Stimulated activated CD4-positive, alpha-beta T cell treated with anti-CD3 and anti-CD28 coated beads, Interleukin-4, amount 100 ng/mL, for 4 hours (primary cell): ENCODE measurements around the gene UGT1A6.

ENCODE experiments used
- DNase-seq, 2 experiments: peaks; one replicate each; pipeline ENCODE4 v3.0.0-alpha.2; 2020

The UGT1A6 gene

DNA sequence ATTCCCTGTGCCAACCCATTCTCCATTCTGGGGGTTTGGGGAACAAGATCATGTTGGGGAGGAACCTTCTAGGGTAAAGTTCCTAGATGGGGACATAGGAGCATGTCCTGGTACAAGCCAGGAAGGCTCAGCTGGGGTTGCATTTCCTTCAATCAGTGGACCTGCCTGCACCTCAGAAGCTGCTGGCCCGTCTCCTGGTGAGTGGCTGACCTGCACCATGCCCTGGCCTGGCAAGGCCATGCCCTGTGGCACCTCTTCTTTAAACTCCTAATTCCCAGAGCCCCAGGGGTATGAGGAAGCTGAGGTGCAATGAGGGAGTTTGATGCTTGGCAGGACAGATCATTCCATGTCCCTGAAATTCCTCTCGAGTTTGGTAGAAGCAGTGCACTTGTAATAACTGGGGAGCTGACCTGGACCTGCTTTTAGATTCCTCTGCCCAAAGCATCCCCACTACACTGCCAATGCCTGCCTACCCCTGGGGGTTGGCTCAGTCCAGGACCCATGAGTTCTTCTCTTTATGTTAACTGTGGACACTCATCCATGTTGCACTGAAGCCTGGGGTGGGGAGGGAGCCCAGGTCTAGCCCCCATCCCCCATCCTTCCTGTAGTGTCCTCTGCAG is 110.7 kb downstream of the UGT1A6 start:
- no peak for DNase-seq

DNA sequence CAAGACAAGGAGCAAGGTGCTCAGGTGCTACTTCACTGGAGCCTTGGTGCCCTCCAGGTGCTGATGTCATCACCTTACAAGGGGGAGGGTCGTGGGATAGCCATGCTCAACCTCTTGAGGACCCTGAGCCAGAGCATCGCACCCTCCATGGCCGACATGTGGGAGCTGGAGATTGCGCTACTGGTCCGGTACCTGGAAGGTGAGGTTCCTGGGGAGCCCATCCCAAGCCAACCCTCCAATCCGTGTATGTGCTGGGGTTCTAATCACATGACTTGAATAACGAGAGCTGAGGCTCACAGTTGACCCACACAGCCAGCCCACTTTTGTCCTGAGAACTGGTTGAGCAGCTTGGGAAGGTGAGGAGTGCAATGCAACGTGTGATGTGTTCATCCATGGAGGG is 111.3 kb downstream of the UGT1A6 start:
- DNase-seq, result no peak

DNA sequence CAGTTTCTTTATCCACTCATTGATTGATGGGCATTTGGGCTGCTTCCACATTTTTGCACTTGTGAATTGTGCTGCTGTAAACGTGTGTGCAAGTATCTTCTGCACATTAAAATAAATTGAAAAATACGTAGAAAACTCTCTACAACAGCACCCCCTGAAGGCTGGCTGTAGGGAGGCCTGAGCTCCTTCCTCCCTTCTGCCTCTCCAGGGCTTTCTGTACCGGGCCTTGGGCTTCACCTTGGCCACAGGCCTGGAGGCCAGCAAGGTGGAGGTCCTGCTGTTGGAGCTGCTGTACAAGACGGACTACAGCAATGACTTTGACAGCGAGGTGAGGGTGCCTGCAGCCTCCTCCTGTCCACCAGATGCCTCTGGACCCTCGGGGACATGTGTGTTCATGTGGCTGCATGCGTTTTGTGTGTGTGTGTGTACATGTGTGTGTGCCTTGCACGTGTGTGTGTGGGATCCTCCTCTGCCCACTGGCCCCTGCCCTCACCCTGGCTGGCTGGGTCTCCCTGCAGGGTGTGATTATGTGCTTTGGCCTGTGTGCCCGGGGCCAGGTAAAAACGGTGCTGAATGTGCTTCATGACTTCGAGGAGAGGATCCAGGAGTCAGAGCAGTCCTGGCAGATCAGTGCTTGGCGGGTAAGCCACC is 114.7 kb downstream of the UGT1A6 start:
- no peak for DNase-seq

DNA sequence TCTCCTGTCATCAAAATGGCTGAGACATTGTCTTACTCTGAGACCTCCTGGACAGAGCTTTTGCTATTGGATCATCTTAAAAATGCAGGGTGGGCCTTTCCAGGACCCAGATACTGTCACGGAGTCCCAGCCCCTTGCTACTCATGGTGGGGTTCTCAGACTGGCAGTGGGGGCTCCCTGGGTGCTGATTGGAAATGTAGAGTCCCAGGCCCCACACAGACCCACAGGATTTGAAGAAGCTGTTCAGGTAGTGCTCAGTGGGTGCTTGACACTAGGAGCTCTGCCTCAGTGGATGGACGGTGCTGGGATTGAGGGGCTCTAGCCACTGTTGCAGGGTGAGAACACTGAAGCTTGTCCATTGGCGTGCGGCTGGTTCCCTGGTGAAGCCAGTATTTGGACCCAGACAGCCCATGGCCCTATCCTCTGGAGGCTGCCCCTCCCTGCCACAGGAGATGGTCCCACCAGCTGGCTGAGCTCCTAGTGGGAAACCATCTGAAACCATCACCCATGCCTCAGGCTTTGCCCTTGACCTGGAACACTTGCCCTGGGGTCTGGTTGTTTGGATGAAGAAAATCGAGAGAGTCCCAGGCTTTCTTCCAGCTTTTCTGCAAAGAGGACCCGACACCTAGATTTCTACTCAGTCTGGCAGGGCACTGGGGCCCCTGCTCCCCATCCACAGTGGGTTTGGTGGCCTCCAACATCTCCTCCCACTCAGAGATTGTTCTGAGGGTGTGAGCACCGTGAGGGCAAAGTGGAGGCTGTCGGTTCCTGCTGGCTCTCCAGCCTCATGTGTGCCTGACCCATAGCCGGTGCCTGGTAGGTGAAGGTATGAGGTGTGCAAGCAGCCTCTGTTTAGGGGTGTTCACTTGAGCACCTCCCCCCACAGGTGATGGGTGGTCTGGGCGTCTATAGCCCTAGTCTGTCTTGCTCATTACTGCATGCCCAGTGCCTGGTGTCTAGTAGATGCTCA is 115.6 kb downstream of the UGT1A6 start:
- no peak for DNase-seq

DNA sequence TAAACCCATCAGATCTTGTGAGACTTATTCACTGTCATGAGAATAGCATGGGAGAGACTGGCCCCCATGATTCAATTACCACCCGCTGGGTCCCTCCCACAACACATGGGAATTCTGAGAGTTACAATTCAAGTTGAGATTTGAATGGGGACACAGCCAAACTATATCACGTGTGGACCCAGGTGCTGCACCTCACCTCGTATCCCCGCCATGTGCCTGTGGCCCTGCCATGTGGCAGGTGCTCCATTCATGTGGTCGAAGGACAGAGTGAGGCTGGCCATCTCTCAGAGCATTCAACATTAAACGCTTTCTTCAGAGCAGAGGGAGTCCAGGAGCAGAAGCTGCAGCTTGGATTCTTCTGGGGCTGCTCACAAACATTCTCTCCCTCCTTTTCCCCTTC is 117.7 kb downstream of the UGT1A6 start:
- DNase-seq, result no peak

DNA sequence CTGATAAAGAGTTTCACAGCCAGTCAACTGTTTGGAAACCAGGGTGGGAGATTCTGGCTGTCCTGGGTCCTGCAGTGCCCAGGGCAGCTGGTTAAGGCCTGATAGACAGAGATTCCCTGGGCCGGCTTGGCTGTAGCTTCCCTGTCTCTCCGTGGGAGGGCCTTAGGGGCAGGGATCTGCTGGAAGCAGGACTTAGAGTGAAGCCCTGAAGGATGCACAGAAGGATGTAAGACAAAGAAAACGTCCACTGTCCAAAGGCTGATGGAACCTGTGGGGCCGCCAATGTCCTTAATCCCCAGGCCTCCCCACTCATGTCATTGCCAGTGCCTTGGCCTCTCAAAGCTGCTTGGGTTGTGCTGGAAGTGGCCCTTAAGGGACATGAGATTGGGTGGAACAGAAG is 118.4 kb downstream of the UGT1A6 start:
- no peak for DNase-seq

DNA sequence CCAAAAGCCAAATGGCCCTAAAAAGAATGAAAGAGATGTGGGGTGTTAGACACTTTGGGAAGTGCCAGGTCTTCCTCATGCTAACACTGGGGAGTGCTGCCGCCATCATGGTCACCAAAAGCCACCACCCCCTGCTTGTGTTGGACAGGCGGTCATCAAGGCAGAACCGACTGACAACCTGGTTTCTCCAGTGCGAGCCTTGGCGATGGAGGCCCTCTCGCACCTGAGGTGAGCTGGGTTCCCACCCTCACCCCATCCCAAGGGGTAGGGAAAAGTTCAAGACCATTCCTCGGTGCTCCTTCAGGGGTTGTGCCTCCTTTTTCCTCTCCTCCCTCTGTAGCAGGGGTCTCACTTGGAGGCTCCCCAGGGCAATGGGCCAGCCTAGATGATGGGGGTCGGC is 119.0 kb downstream of the UGT1A6 start:
- DNase-seq, result no peak

DNA sequence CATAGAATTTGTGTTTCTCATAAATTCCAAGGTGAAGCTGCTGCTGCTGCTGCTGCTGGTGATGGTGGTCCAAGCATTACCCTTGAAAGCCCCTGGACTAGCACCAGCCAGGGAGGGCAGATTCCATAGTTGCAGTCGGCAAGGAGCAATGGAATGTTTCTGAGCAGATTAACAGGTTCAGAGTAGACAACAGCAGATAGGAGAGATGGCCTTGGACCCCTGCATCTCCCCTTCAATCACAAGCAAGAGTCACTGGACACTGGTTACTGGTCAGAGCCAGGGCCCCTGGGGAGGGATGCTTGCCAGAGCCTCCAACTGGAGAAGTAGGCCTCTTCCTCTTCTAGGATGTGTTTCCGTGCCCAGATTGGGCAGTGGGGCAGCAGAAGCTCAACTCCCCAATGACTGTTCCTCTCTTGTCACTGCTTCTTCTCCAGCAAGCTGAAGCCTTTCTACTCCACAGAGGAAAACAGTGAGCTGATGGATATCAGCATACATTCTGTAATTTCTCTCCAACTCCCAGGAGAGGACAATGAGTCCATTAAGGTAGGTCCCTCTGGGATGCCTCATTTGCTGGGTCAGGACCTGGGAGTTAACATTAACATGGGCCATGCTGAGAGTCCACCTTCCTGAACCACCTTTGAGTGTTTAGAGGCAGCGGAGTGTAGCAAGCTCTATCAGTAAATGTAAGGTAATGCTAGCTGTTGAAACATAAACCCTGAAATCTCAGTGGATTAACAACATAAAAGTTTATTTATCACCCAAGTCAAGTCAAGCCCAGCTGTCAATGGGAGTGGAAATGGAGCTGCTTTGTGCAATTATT is 120.8 kb downstream of the UGT1A6 start:
- DNase-seq, result no peak

DNA sequence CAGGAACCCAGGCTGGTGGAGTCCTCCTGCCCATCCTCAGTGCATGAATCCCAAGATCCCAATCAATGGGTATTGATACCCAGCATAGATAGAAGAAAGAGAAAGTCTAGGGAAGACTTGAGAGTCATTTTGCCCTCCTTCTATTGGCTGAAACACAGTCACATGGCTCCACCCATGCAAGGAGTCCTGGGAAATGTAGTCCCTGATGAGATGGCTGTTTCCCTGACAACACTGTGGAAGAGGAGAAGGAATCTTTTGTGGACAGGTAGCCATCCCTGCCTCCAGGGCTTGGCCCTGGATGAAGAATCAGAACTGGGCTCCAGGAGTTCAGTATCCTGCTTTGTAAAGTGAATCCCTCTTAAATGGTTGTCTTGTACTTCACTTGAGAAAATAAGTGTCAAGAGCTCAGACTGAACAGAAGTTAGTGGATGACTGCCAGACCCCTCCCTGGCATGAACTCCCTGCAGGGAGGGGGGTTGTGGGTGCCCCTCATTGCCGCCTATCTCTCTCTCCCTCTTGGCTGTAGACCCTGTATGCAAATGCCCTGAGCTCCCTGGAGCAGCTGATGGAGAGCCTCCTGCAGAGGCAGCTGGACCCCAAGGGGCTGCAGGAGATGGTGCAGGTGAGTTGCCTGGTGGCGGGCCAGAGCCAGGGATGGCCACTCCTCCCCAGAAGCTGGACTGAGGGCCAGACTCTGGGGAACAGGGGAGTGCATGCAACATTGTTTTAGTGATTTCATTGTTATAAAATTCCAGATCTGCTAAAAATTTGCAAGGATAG is 121.6 kb downstream of the UGT1A6 start:
- no peak for DNase-seq

DNA sequence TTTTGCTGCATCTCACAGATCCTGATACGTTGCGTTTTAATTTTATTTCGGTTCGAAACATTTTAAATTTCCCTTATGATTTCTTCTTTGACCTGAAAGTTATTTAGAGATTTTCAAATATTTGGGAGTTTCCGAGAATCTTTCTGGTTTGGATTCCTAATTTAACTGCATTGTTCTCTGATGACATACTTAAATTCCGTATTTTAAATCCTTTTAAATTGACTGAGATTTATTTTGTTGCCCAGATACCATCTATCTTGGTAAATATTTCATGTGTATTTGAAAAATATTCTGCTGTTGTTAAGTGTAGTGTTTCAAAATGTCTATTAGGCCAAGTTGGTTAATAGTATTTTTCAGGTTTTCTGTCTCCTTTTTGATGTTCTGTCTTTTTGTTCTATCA is 123.2 kb downstream of the UGT1A6 start:
- no peak for DNase-seq

DNA sequence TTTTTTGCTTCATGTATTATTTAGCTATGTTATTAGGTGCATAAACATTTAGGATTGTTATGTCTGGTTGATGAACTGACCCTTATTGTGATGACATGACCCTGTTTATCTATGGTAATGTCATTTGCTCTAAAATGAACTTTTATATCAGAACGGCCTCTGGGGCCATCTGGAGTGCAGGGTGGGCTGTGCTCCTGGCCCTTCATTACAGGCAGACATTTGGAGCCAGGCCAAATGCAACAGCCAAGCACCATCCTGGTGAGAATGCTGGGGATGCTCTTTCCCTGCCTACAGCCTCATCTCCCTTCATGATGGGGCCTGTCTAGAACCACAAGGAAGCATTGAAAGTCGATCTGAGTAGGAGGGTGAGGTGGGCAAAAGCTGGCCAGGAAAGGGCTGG is 123.6 kb downstream of the UGT1A6 start:
- DNase-seq, result no peak

DNA sequence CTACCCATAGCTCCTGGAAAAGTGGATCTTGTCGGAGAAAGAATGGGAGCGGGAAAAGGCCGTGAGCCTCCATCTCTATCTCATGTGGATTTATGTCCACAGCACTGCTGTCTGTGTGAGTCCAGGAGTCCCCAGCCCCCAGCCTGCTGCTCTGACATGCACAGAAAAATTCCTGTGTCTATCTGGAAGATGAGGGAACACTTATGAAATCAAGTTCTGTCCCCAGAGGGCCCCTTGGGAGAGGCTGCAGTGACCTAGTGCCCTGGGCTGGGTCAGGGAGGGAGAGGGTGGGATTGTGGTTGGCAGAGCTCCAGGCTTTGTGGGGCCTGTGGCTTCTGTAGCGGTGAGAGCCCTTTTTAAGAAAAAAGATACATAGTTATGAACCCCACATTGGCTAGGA is 124.1 kb downstream of the UGT1A6 start:
- DNase-seq, result no peak

DNA sequence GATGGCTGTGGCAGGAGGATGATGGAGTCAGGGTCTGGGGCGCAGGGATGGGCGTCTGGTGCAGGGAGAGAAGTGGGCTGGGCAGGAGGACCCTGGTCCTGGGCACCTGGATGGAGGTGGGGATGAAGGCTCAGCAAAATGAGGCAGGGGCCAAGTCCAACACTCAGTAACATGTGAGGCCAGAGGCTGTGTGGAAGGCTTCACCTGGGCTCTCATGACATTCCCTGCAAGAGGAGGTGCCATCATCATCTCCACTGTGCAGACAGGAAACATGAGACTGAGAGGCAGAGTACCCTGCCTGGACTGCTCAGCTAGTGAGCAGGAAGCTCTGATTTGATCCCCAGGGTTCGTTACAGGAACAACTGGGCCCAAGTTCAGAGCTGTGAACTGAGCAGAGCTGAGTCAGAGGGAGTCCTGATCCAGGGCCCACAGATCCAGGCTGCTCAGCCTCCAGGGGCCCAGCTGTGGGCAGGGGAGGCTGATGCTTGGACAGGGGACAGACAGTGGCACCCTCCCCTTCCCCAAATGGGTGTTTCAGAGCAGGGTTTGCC is 124.7 kb downstream of the UGT1A6 start:
- DNase-seq, result no peak

DNA sequence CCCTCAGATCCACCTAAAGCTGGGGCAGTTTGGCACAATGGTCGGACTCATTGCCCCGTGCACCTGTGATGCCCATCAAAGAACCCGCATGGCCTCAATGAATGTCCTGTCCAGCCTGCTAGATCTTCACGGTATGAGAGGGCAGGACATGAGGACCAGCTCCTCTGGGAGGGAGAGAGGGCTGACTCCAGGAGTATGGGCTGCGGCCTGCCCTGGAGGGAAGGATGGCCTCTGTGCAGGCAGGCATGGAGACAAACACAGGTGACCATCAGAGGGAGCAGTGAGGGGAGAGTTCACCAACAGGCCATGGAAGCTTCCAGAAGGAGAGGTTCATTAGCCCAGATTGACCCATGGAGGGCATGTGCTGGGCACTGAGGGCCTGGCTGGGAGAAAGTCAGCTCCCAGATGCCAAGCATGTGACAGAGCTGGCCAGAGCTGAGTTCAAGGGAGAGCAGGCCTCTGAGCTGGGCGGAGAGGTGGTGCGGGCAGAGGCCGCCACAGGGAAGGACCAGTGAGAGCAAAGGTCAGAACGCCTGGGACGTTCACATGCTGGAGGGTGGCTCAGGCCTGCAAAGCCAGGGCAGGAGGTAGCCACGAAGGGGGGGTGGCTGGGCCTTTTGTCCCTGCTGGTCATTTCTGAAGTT is 125.4 kb downstream of the UGT1A6 start:
- DNase-seq, result no peak

DNA sequence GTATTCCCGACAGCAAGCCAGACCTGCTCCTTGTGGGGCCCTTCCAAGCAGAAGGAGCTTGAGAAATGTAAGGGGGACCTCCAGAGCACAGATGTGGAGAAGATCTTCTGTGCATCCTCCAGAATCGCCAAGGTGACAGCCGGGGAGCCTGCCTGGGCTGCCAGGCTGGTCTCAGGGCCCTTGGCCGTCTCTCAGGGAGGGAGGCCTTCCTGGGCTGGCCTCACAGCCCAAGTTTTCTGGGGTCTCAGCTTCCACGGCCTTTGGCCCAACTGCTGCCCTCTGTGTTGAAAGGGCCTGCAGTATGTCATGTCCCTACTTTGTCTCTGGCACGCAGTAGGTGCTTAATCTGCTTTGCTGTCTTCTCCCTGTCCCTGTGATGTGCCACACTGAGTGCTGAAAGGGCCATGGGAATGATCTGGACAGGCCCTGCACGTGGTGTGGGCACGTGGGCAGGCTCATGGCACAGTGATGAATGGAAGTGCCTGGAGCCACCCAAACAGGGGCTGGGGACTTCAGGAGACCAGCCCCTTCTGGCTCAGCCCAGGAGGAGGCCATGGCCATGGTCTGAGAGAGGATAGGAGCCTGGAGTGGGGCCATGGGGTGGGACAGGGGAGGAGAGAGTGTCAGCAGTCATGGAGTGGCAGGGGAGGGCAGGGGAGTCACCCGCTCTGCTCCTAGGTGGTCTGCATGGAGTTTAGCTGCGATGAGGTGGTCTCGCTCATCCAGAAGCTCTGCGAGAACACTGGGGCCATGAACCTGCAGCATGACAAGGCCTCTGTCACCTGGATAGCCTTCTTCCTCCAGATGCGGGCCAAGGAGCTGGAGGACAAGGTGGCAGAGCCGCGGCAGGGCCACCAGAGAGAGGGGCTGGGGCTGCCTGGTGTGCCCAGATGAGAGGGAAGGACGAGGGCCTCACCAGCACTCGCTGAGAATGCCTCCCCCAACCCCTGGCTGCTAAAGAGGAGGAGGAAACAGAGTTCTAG is 126.2 kb downstream of the UGT1A6 start:
- DNase-seq, result no peak

DNA sequence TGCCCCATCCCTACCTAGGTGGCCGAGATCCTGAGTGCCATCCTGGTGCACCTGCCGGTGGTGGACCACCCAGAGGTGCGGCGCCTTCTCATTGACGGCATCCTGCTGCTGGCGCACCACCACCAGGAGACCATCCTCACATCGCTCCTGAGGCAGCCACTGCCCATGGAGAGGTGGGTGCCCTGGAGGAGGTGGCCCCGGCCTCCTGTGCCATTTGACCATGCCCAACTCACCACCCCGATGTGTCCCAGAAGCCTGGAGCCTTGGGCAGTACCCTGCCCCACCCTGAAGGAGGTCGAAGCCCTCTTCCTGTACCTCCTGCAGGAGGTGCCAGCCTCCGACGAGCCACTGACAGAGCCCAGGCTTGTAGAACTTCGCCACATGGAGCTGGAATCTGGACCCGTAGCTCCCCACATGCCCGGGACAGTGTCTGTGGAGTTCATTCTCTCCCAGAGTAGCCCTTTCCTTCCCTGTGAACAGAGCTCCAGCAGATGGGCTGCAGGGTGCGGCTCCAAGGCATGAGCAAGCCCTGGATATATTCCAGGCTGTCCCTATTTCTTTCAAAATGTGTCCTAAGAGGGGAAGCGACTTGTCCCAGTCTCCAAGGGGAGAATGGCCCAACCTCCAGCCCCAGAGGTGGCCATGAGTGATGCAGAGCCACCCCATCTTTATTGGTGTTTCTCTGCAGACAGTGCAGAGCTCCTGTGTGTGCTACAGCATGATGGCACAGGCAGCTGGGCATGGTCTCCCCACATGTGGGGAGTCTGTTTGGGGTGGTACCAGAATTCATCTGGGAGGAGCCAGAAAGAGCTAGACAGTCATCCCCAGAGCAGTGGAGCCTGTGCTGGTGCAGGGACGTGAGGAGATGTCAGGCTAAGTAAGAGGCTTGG is 127.4 kb downstream of the UGT1A6 start:
- DNase-seq, result no peak

DNA sequence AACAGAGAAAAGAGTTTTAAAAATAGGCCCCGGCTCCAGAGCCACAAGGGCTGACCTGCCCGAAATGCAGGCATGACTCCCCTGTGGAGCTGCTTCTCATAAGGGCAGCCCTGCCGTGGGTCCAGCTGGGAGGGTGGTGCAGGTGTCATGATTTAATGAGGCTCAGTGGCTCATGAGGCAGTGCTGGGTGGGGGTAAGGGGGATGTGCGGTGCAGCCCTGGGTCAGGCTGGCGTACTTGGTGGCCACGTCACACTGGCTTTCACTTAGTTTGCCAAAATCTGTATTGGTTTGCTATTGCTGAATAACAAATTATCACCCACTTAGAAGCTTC is 128.1 kb downstream of the UGT1A6 start:
- no peak for DNase-seq

DNA sequence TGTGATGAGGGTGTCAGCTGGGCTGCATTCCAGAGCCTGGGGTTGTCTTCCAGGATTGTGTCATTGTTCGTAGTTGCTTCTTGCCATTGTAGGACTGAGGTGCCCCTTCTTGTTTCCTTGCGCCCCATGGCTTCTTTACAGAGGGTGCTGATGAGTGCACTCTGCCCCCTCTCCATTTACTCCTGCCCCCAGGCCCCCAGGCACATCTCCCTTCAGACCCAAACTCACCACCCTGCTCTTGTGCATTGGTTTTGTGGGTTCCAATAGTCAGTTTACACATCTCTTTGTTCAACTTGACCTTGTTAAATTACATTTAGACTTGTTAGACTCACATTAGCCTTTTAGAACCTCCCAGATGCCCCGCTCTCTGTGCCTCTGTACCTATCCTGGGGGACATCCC is 128.5 kb downstream of the UGT1A6 start:
- no peak for DNase-seq

DNA sequence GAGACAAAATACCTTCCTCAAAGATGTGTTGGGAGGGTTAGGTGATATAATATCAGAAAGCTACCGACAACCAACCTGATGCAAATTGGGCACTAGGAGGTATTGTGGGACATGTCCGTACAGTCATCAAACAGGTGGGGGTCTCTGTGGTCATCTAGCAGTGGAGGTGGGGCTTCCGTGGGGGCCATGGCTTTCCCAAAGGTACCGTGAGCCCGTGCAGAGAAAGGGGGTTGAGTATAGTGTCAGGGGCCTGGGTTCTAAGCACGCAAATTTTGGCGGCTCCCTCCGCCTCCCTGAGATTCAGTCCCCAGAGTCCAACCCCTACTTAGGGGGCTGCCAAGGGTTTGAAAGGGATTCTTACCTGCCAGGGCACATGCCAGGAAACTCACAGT is 129.0 kb downstream of the UGT1A6 start:
- no peak for DNase-seq
